K562 (cell line): Measurements from ENCODE around the gene SORL1-AS1.

ENCODE experiments used
- ATAC-seq: fragments of 200-7000 bp; cut with Tn5 transposase; 3 replicates; pipeline ENCODE4 v1.9.1; 2020; ENCODE audit warnings: moderate library complexity
- BruUV-seq: library from RNA; stranded (reverse); fragments of 400-500 nt; replicated peaks from 2 replicates; lab custom pipeline; 2021; lab: Mats Ljungman, UMichigan
- CTCF ChIA-PET: fragments of 300-600 bp; formaldehyde crosslinking; extraction: SDS; loops from one replicate; lab custom pipeline; 2021; ENCODE audit warnings: low intra/inter-chr PET ratio; lab: Yijun Ruan, JAX
- POLR2A ChIA-PET: fragments of 300-600, 350-650 bp; sonication (Branson Sonifier 250); formaldehyde crosslinking; extraction: SDS; loops from one replicate; lab custom pipeline; 2021; ENCODE audit warnings: antibody characterized with exemption, inconsistent platforms; lab: Yijun Ruan, JAX
- DNase-seq, 4 experiments: peaks; one replicate each; pipeline versions ENCODE4 v3.0.0 to v3.0.0-alpha.2; 2011 to 2018; ENCODE audit warnings: low spot score in 3 of 4, mixed read lengths in 3 of 4; ENCODE audit errors: extremely low read depth in 1 of 4
- FAIRE-seq: peaks from 2 replicates; lab custom pipeline; 2011; peaks lifted over from hg19 to GRCh38; lab: Jason Lieb, UNC
- H2AFZ ChIP-seq: 2 replicates; pipeline ENCODE4 v1.6.0; 2011; ENCODE audit warnings: low read depth, low read length, control low read depth, inconsistent platforms
- H3K27ac ChIP-seq: fragments of 200-600 bp; 3 replicates; pipeline ENCODE4 v1.8.0; 2011; ENCODE audit warnings: low read depth, mild to moderate bottlenecking, control low read depth, inconsistent platforms, low read length, moderate library complexity, mixed read lengths; ENCODE audit errors: extremely low read depth
- H3K27me3 ChIP-seq, 2 experiments: fragments of 300-600 bp in 1 of 2; 2 replicates in 1 of 2; 3 replicates in 1 of 2; pipeline versions ENCODE4 v1.6.0 to v1.8.0; 2011; ENCODE audit warnings: inconsistent platforms in 2 of 2, low read length in 2 of 2, mild to moderate bottlenecking in 1 of 2, mixed read lengths in 1 of 2, moderate library complexity in 1 of 2; ENCODE audit not compliant: control insufficient read depth in 2 of 2, insufficient read depth in 2 of 2
- H3K36me3 ChIP-seq: fragments of 300-600 bp; 3 replicates; pipeline ENCODE4 v1.8.0; 2011; ENCODE audit warnings: mild to moderate bottlenecking, low read length, inconsistent platforms; ENCODE audit not compliant: control insufficient read depth, insufficient read depth
- H3K4me1 ChIP-seq, 2 experiments: fragments of 200-600 bp in 1 of 2; replicated peaks in 1 of 2; 2 replicates in 1 of 2; 3 replicates in 1 of 2; pipeline versions ENCODE4 v1.5.1 to v1.8.0; 2011; ENCODE audit warnings: inconsistent platforms in 2 of 2, low read length in 2 of 2, mild to moderate bottlenecking in 1 of 2, mixed read lengths in 1 of 2, moderate library complexity in 1 of 2; ENCODE audit not compliant: control insufficient read depth in 2 of 2, insufficient read depth in 2 of 2
- H3K4me2 ChIP-seq: 2 replicates; pipeline ENCODE4 v1.6.1; 2011; ENCODE audit warnings: low read length, control low read depth, inconsistent platforms, mixed read lengths; ENCODE audit not compliant: insufficient read depth
- H3K4me3 ChIP-seq: fragments of 200-600 bp; sonication (generic), shearing (Covaris generic); 2 replicates; pipeline ENCODE4 v1.5.1; 2016; ENCODE audit warnings: control low read depth, inconsistent platforms
- H3K79me2 ChIP-seq: fragments of 200-600 bp; 3 replicates; pipeline ENCODE4 v1.8.0; 2011; ENCODE audit warnings: low read length, inconsistent platforms; ENCODE audit not compliant: control insufficient read depth, insufficient read depth
- H3K9ac ChIP-seq, 2 experiments: 2 replicates each; pipeline versions ENCODE4 v1.6.0 to v1.6.1; 2011; ENCODE audit warnings: low read depth in 2 of 2, low read length in 2 of 2, control low read depth in 1 of 2, inconsistent platforms in 1 of 2, mild to moderate bottlenecking in 1 of 2, mixed read lengths in 1 of 2; ENCODE audit not compliant: insufficient read depth in 1 of 2
- H3K9me1 ChIP-seq: one replicate; pipeline ENCODE4 v1.6.0; 2011; ENCODE audit warnings: inconsistent platforms, mild to moderate bottlenecking, low read length, moderate library complexity; ENCODE audit not compliant: control insufficient read depth, insufficient read depth
- H3K9me3 ChIP-seq: replicated peaks from 2 replicates; pipeline ENCODE4 v1.5.1; 2011; ENCODE audit warnings: low read depth, low read length, inconsistent platforms; ENCODE audit not compliant: control insufficient read depth, insufficient read depth
- H4K20me1 ChIP-seq: replicated peaks from 2 replicates; pipeline ENCODE4 v1.6.1; 2011; ENCODE audit warnings: low read length, inconsistent platforms, mixed read lengths; ENCODE audit not compliant: control insufficient read depth, insufficient read depth
- CBFA2T2 ChIP-seq: fragments of 450-650 bp; conservative IDR thresholded peaks from 2 replicates; pipeline ENCODE4 v1.6.1; 2017; ENCODE audit warnings: mild to moderate bottlenecking
- CBFB ChIP-seq: sonication (generic); formaldehyde crosslinking; IDR thresholded peaks from 2 replicates; pipeline ENCODE4 v1.4.0; 2020; ENCODE audit warnings: mild to moderate bottlenecking, missing genetic modification reagents
- DDX20 ChIP-seq: fragments of 450-650 bp; IDR thresholded peaks from 2 replicates; pipeline ENCODE4 v1.6.1; 2016; ENCODE audit warnings: missing genetic modification characterization, low read depth, mild to moderate bottlenecking, missing compliant biosample characterization, moderate library complexity
- FUS ChIP-seq: fragments of 200-400 bp; formaldehyde crosslinking; optimal IDR thresholded peaks from 2 replicates; pipeline ENCODE3; 2017; ENCODE audit warnings: low read depth, low read length
- HNRNPLL ChIP-seq: fragments of 200-400 bp; formaldehyde crosslinking; IDR thresholded peaks from 2 replicates; pipeline ENCODE4 v1.6.1; 2017; ENCODE audit warnings: low read length, low read depth, mild to moderate bottlenecking; ENCODE audit not compliant: poor library complexity, severe bottlenecking
- KLF1 ChIP-seq: fragments of 450-650 bp; IDR thresholded peaks from 2 replicates; pipeline ENCODE4 v1.6.1; 2016; ENCODE audit warnings: missing genetic modification characterization, missing compliant biosample characterization
- POLR2AphosphoS2 ChIP-seq: IDR thresholded peaks from 2 replicates; pipeline ENCODE4 v1.6.1; 2012; ENCODE audit warnings: low read length, improper control_type of control experiment
- SETDB1 ChIP-seq: IDR thresholded peaks from one replicate; pipeline ENCODE4 v1.6.1; 2012; ENCODE audit warnings: low read length, control low read depth, inconsistent platforms
- TFAP4 ChIP-seq: sonication (generic); formaldehyde crosslinking; IDR thresholded peaks from 2 replicates; pipeline ENCODE4 v1.8.0; 2022; ENCODE audit warnings: missing genetic modification reagents, mild to moderate bottlenecking, moderate library complexity, borderline replicate concordance
- ZBTB34 ChIP-seq: fragments of 250-450 bp; sonication (Bioruptor Pico); IDR thresholded peaks from 2 replicates; pipeline ENCODE4 v1.8.0; 2021; ENCODE audit warnings: mild to moderate bottlenecking, moderate library complexity
- ZNF143 ChIP-seq: sonication (generic); formaldehyde crosslinking; IDR thresholded peaks from 2 replicates; pipeline ENCODE4 v1.9.0; 2022; ENCODE audit warnings: mild to moderate bottlenecking, missing genetic modification reagents
- ZNF444 ChIP-seq: fragments of 250-450 bp; sonication (Bioruptor Pico); IDR thresholded peaks from 2 replicates; pipeline ENCODE4 v1.4.0; 2020; ENCODE audit warnings: mild to moderate bottlenecking, moderate library complexity
- WGBS: fragments of 100-300 bp; shearing (Covaris generic); methylation state at CpG from one replicate; pipeline ENCODE4 v1.1.6; 2016; ENCODE audit warnings: low coverage, mixed read lengths; ENCODE audit not compliant: insufficient coverage; ENCODE audit errors: missing lambda C conversion rate; 5-methylcytosine and 5-hydroxymethylcytosine counted together
- in situ Hi-C: fragments of 300-500 bp; cut with MboI; formaldehyde crosslinking; loops from 4 replicates; pipeline ENCODE4 v1.15.0; 2018; ENCODE audit warnings: inconsistent platforms, mixed read lengths
- intact Hi-C: fragments of 100-400 bp; cut with micrococcal nuclease; formaldehyde crosslinking; loops from 2 replicates; pipeline ENCODE4 v1.14.2; 2022
- TF ChIP-seq, protein P1 (sequence below): sonication (generic); IDR thresholded peaks from 2 replicates; pipeline ENCODE4 v1.6.1; 2016
- TF ChIP-seq, protein P2 (sequence below): IDR thresholded peaks from 2 replicates; pipeline ENCODE4 v1.6.1; 2016; ENCODE audit warnings: missing genetic modification characterization, missing compliant biosample characterization
- TF ChIP-seq, protein P3 (sequence below): IDR thresholded peaks from 2 replicates; pipeline ENCODE4 v1.6.1; 2011; ENCODE audit not compliant: insufficient read length; ENCODE audit errors: extremely low read depth

The SORL1-AS1 gene

GRCh38 chr11:121455115-121455514, 2.3 kb upstream of the SORL1-AS1 start:
- Histone ChIP-seq H3K4me2 (no peak overlapping the region), H2AFZ (no peak overlapping the region), H3K79me2 (no peaks in the 10 kb centered on the region), H3K9me1 (no peaks in the 10 kb centered on the region), H3K27ac (no peak overlapping the region), H4K20me1 (no peaks in the 10 kb centered on the region), H3K9ac (no peak overlapping the region), H3K4me1 (peaks cover 0 to 9% of the 10 kb centered on the region in 2 experiments; a peak in 2 of 5 replicates), H3K27me3 (peaks cover 12 to 36% of the 10 kb centered on the region in 2 experiments; a peak in 4 of 5 replicates), H3K9me3 (no peaks in the 10 kb centered on the region), H3K4me3 (no peak overlapping the region), H3K36me3 (no peaks in the 10 kb centered on the region)
- CTCF ChIA-PET, result no interaction called here
- BruUV-seq, result no TSS peak
- in situ Hi-C loops (no loop called here), intact Hi-C loops (loop anchor here (10.0 kb wide), 1 partner anchor 140 kb away; no protein-coding TSS in a partner anchor)
- 0% methylated on average over 3 of the region's 3 CpGs for WGBS
- POLR2A ChIA-PET, result no interaction called here
- no peak for FAIRE-seq
- no peak for DNase-seq
- no peak for ATAC-seq
- TF ChIP-seq FUS (no peak), HNRNPLL (no peak), ZNF444 (no peak), KLF1 (tag) (no peak), SETDB1 (no peak), CBFA2T2 (no peak), POLR2AphosphoS2 (no peak), TFAP4 (no peak), CBFB (CRISPR knock-in tag) (no peak), ZBTB34 (CRISPR knock-in tag) (no peak), DDX20 (tag) (no peak), ZNF143 (CRISPR knock-in tag) (no peak)
- TF ChIP-seq, protein P1, sequence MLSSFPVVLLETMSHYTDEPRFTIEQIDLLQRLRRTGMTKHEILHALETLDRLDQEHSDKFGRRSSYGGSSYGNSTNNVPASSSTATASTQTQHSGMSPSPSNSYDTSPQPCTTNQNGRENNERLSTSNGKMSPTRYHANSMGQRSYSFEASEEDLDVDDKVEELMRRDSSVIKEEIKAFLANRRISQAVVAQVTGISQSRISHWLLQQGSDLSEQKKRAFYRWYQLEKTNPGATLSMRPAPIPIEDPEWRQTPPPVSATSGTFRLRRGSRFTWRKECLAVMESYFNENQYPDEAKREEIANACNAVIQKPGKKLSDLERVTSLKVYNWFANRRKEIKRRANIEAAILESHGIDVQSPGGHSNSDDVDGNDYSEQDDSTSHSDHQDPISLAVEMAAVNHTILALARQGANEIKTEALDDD, result no peak
- TF ChIP-seq, protein P2, sequence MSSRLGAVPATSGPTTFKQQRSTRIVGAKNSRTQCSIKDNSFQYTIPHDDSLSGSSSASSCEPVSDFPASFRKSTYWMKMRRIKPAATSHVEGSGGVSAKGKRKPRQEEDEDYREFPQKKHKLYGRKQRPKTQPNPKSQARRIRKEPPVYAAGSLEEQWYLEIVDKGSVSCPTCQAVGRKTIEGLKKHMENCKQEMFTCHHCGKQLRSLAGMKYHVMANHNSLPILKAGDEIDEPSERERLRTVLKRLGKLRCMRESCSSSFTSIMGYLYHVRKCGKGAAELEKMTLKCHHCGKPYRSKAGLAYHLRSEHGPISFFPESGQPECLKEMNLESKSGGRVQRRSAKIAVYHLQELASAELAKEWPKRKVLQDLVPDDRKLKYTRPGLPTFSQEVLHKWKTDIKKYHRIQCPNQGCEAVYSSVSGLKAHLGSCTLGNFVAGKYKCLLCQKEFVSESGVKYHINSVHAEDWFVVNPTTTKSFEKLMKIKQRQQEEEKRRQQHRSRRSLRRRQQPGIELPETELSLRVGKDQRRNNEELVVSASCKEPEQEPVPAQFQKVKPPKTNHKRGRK, result no peak
- TF ChIP-seq, protein P3, sequence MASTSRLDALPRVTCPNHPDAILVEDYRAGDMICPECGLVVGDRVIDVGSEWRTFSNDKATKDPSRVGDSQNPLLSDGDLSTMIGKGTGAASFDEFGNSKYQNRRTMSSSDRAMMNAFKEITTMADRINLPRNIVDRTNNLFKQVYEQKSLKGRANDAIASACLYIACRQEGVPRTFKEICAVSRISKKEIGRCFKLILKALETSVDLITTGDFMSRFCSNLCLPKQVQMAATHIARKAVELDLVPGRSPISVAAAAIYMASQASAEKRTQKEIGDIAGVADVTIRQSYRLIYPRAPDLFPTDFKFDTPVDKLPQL, result no peak
